Neuronal stem cell (in vitro differentiated cells): ENCODE data around the gene CDC14B.

Experiments
- DNase-seq: peaks from one replicate; pipeline ENCODE4 v3.0.0-alpha.2; 2013; ENCODE audit warnings: low spot score
- H2AFZ ChIP-seq: one replicate; pipeline ENCODE4 v1.6.1; 2013; ENCODE audit warnings: mild to moderate bottlenecking, low read length, inconsistent platforms
- H2AK5ac ChIP-seq: 2 replicates; pipeline ENCODE4 v1.6.1; 2013; ENCODE audit warnings: low read depth, mild to moderate bottlenecking, inconsistent platforms, low read length, moderate library complexity, mixed read lengths
- H2BK120ac ChIP-seq: 2 replicates; pipeline ENCODE4 v1.6.1; 2013; ENCODE audit warnings: low read depth, mild to moderate bottlenecking, inconsistent platforms, low read length, moderate library complexity, mixed read lengths
- H2BK12ac ChIP-seq: one replicate; pipeline ENCODE4 v1.6.1; 2013; ENCODE audit warnings: low read length, inconsistent platforms
- H2BK15ac ChIP-seq: 2 replicates; pipeline ENCODE4 v1.6.1; 2013; ENCODE audit warnings: mild to moderate bottlenecking, low read length, inconsistent platforms, mixed read lengths
- H2BK5ac ChIP-seq: one replicate; pipeline ENCODE4 v1.6.1; 2013; ENCODE audit warnings: inconsistent platforms, mild to moderate bottlenecking, low read length, moderate library complexity
- H3K14ac ChIP-seq: one replicate; pipeline ENCODE4 v1.6.1; 2013; ENCODE audit warnings: low read length, inconsistent platforms
- H3K18ac ChIP-seq: 2 replicates; pipeline ENCODE4 v1.6.1; 2013; ENCODE audit warnings: low read length, inconsistent platforms
- H3K23ac ChIP-seq: 2 replicates; pipeline ENCODE4 v1.6.1; 2013; ENCODE audit warnings: low read depth, mild to moderate bottlenecking, mixed read lengths, low read length, inconsistent platforms; ENCODE audit not compliant: poor library complexity
- H3K27ac ChIP-seq: replicated peaks from 3 replicates; pipeline ENCODE4 v1.5.1; 2013; ENCODE audit warnings: low read length, inconsistent platforms
- H3K27me3 ChIP-seq, 3 experiments: 2 replicates each; pipeline ENCODE4 v1.6.1; 2013; ENCODE audit warnings: low read length in 3 of 3, mild to moderate bottlenecking in 2 of 3, inconsistent platforms in 1 of 3, low read depth in 1 of 3, mixed read lengths in 1 of 3, moderate library complexity in 1 of 3; ENCODE audit not compliant: control insufficient read depth in 3 of 3, insufficient read depth in 3 of 3
- H3K36me3 ChIP-seq, 2 donors: replicated peaks in 1 of 2; 2 replicates each; pipeline ENCODE4 v1.6.1; 2013; ENCODE audit warnings: low read length in 2 of 2; ENCODE audit not compliant: control insufficient read depth in 2 of 2, insufficient read depth in 2 of 2
- H3K4ac ChIP-seq: 2 replicates; pipeline ENCODE4 v1.6.1; 2013; ENCODE audit warnings: inconsistent platforms, mild to moderate bottlenecking, low read length, moderate library complexity
- H3K4me1 ChIP-seq, 2 donors: 1 replicate in 1 of 2; 2 replicates in 1 of 2; pipeline ENCODE4 v1.6.1; 2013; ENCODE audit warnings: low read length in 2 of 2, low read depth in 1 of 2; ENCODE audit not compliant: control insufficient read depth in 2 of 2, insufficient read depth in 1 of 2
- H3K4me2 ChIP-seq: one replicate; pipeline ENCODE4 v1.6.1; 2013; ENCODE audit warnings: mild to moderate bottlenecking, low read length, inconsistent platforms; ENCODE audit not compliant: insufficient read depth, poor library complexity, severe bottlenecking
- H3K4me3 ChIP-seq, 2 donors: 2 replicates each; pipeline ENCODE4 v1.5.1; 2013; ENCODE audit warnings: low read length in 2 of 2, mild to moderate bottlenecking in 2 of 2, inconsistent platforms in 1 of 2, moderate library complexity in 1 of 2
- H3K79me1 ChIP-seq: one replicate; pipeline ENCODE4 v1.6.1; 2013; ENCODE audit warnings: low read depth, mild to moderate bottlenecking, inconsistent platforms, low read length, moderate library complexity
- H3K9ac ChIP-seq: one replicate; pipeline ENCODE4 v1.6.1; 2013; ENCODE audit warnings: mild to moderate bottlenecking, low read depth, low read length, inconsistent platforms; ENCODE audit not compliant: poor library complexity
- H3K9me3 ChIP-seq, 2 donors: replicated peaks in 1 of 2; 2 replicates each; pipeline versions ENCODE3 to v1.6.1; 2013; ENCODE audit warnings: low read length in 2 of 2, mild to moderate bottlenecking in 2 of 2, inconsistent platforms in 1 of 2, low read depth in 1 of 2, mixed read lengths in 1 of 2, moderate library complexity in 1 of 2; ENCODE audit not compliant: control insufficient read depth in 2 of 2, insufficient read depth in 1 of 2
- H4K8ac ChIP-seq: one replicate; pipeline ENCODE4 v1.6.1; 2013; ENCODE audit warnings: low read depth, mild to moderate bottlenecking, inconsistent platforms, low read length, moderate library complexity
- H4K91ac ChIP-seq: one replicate; pipeline ENCODE4 v1.6.1; 2013; ENCODE audit warnings: low read length, low read depth, mild to moderate bottlenecking, inconsistent platforms; ENCODE audit not compliant: poor library complexity
- WGBS, 2 donors: extraction: QIAGEN DNeasy Blood & Tissue Kit; methylation state at CpG; one replicate each; pipeline ENCODE4 v1.1.7; 2013; ENCODE audit warnings: missing lambda C conversion rate in 2 of 2, mixed read lengths in 1 of 2; ENCODE audit not compliant: insufficient read length in 2 of 2, insufficient replicate concordance in 1 of 2; ENCODE audit errors: extremely low coverage in 2 of 2; 5-methylcytosine and 5-hydroxymethylcytosine counted together

The CDC14B gene

DNA sequence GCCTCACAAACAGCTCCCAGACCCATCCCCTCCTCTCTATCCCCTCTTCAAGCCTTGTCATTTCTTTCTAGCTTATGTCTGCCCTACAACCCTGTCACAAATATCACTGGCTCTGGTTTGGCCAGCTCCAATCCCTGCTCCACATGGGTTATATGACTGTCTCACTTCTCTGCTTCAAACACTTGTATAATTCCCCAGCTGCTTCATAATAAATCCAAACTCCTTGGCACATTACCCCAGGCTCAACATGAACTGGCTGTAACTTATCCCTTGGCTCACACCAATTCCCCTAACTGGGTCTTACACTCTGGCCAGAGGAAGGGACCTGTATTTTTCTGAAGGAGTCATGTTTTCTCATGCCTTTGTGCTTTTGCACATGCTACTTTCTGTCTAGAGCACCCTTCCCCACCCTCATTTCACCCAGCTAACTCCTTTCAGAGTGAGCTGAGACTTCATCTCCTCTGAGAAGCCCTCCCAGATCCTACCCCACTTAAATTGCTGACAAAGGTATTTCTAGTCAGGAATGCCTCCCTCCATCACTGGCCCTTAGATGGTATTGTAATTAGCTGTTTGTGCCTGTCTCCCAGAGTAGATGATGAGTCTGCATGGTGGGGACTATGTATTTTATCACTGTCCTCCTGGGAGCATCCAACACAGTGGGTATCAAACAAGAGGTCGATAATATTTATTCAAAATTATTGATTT is 30.1 kb upstream of the CDC14B start:
- Histone ChIP-seq H4K8ac (no peak overlapping the region), H2AFZ (no peak overlapping the region)
- DNase-seq = no peak

DNA sequence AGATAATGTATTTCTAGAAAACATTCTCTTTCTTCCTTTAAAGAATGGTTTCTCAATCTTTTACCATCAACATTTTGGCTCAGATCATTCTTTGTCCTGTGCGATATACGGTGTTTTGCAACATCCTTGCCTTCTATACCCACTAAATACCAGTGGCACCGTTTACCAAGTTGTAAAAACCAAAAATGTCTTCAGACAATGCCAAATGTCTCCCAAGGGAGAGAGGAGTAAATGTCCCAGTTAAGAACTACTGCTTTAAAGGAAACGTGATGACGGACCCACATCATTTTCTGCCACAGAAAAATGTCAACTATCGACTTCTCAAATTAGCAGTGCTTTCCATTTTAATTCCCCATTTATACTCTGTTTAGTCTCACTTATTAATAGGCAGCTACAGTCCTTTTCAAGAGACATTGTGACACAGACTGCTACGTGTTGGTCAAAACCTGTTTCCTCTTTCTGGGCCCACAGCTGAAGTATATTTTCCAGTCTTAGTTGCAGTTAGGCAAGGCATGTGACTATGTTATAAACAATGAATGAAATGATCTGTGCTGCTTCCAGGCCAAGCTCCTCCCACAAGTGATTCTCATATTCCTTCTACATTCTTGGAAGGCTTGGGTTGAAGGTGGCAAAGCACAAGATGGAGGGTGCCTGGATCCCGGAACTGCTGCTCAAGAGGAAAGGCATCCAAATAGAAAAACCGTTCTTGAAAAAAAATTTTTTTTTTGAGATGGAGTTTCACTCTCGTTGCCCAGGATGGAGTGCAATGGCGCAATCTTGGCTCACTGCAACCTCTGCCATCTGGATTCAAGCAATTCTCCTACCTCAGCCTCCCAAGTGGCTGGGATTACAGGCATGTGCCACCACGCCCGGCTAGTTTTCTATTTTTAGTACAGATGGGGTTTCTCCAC is 26.7 kb upstream of the CDC14B start:
- Histone ChIP-seq H3K18ac (no peak overlapping the region), H3K27ac (no peak overlapping the region), H3K79me1 (no peaks in the 10 kb centered on the region), H4K91ac (no peak overlapping the region), H3K4me1 (no peaks in the 10 kb centered on the region), H4K8ac (no peak overlapping the region), H3K23ac (no peak overlapping the region), H2AK5ac (no peak overlapping the region), H2AFZ (no peak overlapping the region), H2BK120ac (no peak overlapping the region), H3K9ac (no peak overlapping the region), H3K9me3 (no peaks in the 10 kb centered on the region), H3K27me3 (no peaks in the 10 kb centered on the region), H2BK15ac (no peak overlapping the region), H3K14ac (no peak overlapping the region), H2BK12ac (no peak overlapping the region), H2BK5ac (no peak overlapping the region), H3K4me3 (no peak overlapping the region), H3K4ac (no peak overlapping the region), H3K36me3 (peaks cover 4 to 14% of the 10 kb centered on the region in 2 donors), H3K4me2 (no peak overlapping the region)
- DNase-seq = no peak
- WGBS, 2 donors = no CpG with 5 or more reads among the region's 13 CpGs

More for the DNA sequence above, 30.1 kb upstream of the CDC14B start:
- no peak overlapping the region for H4K91ac ChIP-seq
- no peaks in the 10 kb centered on the region for H3K9me3 ChIP-seq
- no peak overlapping the region for H3K4me2 ChIP-seq
- no peaks in the 10 kb centered on the region for H3K79me1 ChIP-seq
- H3K18ac ChIP-seq = no peak overlapping the region
- peaks cover 0 to 2% of the 10 kb centered on the region in 2 donors for H3K4me1 ChIP-seq
- no CpG with 5 or more reads among the region's 1 CpG for WGBS, 2 donors
- H2BK15ac ChIP-seq = no peak overlapping the region
- H2AK5ac ChIP-seq = no peak overlapping the region
- no peak overlapping the region for H2BK120ac ChIP-seq
- no peaks in the 10 kb centered on the region for H3K27me3 ChIP-seq
- H3K14ac ChIP-seq = no peak overlapping the region
- H3K23ac ChIP-seq = no peak overlapping the region
- H2BK12ac ChIP-seq = no peak overlapping the region
- peaks cover 4 to 15% of the 10 kb centered on the region in 2 donors for H3K36me3 ChIP-seq
- H2BK5ac ChIP-seq = no peak overlapping the region
- H3K27ac ChIP-seq = no peak overlapping the region
- H3K4ac ChIP-seq = no peak overlapping the region
- H3K4me3 ChIP-seq = no peak overlapping the region
- no peak overlapping the region for H3K9ac ChIP-seq

- Histone ChIP-seq H2AK5ac (no peak overlapping the region), H3K23ac (no peak overlapping the region), H3K9me3 (no peaks in the 10 kb centered on the region), H2BK120ac (no peak overlapping the region), H3K4ac (no peak overlapping the region), H2AFZ (no peak overlapping the region), H3K36me3 (peaks cover 4% of the 10 kb centered on the region in 2 donors), H4K91ac (no peak overlapping the region), H3K27ac (no peak overlapping the region), H3K4me2 (no peak overlapping the region), H2BK12ac (no peak overlapping the region), H3K14ac (no peak overlapping the region), H3K9ac (no peak overlapping the region), H3K4me3 (no peak overlapping the region), H4K8ac (no peak overlapping the region), H3K27me3 (no peaks in the 10 kb centered on the region), H3K18ac (no peak overlapping the region), H3K4me1 (no peaks in the 10 kb centered on the region), H2BK5ac (no peak overlapping the region), H2BK15ac (no peak overlapping the region), H3K79me1 (no peaks in the 10 kb centered on the region)
- no peak for DNase-seq
- WGBS, 2 donors = no CpG with 5 or more reads among the region's 2 CpGs
Measured at GRCh38 chr9:96644137-96644536, 24.5 kb upstream of the CDC14B start.

GRCh38 chr9:96641514-96641913 is 21.9 kb upstream of the CDC14B start:
- no peaks in the 10 kb centered on the region for H3K9me3 ChIP-seq
- no peak overlapping the region for H3K4me3 ChIP-seq

More at GRCh38 chr9:96641514-96641913, 21.9 kb upstream of the CDC14B start:
- WGBS, 2 donors = no CpG with 5 or more reads among the region's 3 CpGs
- Histone ChIP-seq H4K91ac (no peak overlapping the region), H2BK5ac (no peak overlapping the region), H3K9ac (no peak overlapping the region), H2BK12ac (no peak overlapping the region), H3K79me1 (no peaks in the 10 kb centered on the region), H2AFZ (no peak overlapping the region), H3K4me1 (no peaks in the 10 kb centered on the region), H3K27ac (no peak overlapping the region), H2BK120ac (no peak overlapping the region), H2BK15ac (no peak overlapping the region), H3K4ac (no peak overlapping the region), H2AK5ac (no peak overlapping the region), H3K23ac (no peak overlapping the region), H3K4me2 (no peak overlapping the region), H4K8ac (no peak overlapping the region), H3K27me3 (no peaks in the 10 kb centered on the region), H3K18ac (no peak overlapping the region), H3K14ac (no peak overlapping the region), H3K36me3 (peaks cover 3 to 4% of the 10 kb centered on the region in 2 donors)
- no peak for DNase-seq
